Measurements from ENCODE around the gene IP6K3.

The IP6K3 gene

DNA sequence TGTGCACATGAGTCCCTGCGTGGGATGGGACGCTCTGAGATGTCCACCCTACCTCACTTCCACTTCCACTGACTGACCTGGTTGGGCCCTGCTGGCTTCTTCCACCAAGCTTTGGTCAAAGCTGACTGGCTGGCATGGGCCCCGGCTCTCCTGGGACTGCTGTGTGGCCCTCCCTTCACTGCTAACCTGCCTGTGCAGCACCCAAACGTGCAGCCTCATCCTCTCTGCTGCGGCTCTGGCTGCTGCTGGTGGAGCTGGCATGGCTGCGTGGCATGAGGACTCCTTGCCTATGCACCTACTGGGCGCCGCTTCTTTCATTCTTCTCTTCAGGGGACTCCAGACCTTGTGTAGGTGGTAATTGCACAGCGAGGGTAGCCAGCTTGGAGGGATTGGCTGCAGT is 18.7 kb upstream of the IP6K3 start:
- no peak for DNase-seq (ENCODE audit: low read depth)
- H3K4me3 ChIP-seq (ENCODE audit: low read length), result no peak overlapping the region
- TF ChIP-seq, protein P1, sequence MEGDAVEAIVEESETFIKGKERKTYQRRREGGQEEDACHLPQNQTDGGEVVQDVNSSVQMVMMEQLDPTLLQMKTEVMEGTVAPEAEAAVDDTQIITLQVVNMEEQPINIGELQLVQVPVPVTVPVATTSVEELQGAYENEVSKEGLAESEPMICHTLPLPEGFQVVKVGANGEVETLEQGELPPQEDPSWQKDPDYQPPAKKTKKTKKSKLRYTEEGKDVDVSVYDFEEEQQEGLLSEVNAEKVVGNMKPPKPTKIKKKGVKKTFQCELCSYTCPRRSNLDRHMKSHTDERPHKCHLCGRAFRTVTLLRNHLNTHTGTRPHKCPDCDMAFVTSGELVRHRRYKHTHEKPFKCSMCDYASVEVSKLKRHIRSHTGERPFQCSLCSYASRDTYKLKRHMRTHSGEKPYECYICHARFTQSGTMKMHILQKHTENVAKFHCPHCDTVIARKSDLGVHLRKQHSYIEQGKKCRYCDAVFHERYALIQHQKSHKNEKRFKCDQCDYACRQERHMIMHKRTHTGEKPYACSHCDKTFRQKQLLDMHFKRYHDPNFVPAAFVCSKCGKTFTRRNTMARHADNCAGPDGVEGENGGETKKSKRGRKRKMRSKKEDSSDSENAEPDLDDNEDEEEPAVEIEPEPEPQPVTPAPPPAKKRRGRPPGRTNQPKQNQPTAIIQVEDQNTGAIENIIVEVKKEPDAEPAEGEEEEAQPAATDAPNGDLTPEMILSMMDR (IDR thresholded peaks at IDR 0.05; ENCODE audit: insufficient read depth, low read depth, low read length, missing control alignments), result no peak

DNA sequence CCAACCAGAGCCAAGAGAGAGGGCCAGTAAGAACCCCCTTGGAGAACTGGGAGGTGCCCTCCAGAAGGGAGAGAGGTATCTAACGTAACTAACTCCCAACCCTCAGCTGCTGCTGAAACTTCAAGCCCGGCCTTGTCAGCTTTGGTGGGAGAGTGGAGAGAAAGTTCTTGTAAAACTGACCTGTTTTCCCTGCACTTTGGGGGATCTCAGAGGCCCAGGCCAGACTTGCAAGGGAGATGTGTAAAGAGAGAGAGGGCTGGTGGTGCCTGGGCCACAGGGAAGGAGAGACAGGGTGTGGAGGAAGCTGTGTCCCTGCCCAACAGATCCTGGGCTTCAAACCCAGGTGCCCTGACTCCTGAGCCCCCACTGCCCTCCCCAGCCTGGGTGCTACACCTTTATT is 17.3 kb upstream of the IP6K3 start:
- DNase-seq (ENCODE audit: low read depth), result no peak
- H3K4me3 ChIP-seq (ENCODE audit: low read length), result no peak overlapping the region
- TF ChIP-seq, protein P1 (IDR thresholded peaks at IDR 0.05; ENCODE audit: insufficient read depth, low read depth, low read length, missing control alignments), result no peak

DNA sequence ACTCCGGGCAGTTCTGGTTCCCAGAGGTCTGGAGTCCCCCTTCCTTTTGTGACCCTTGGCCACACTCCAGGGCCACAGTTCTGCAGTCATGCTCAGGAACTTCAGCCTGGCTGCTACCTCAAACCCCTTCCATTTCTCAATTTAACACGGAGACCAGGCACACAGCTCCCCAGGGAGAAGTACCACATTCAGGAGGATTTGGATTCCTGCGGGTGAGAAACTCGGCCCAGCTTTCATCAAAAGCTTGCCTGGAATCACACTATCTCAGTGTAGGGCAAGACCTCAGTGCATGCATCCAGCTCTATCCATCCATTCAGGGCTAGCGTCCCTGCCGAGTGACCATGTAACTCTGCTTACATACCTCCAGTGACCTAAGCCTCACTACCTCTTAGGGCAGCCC is 16.8 kb upstream of the IP6K3 start:
- TF ChIP-seq, protein P1 (IDR thresholded peaks at IDR 0.05; ENCODE audit: insufficient read depth, low read depth, low read length, missing control alignments), result no peak
- no peak for DNase-seq (ENCODE audit: low read depth)
- no peak overlapping the region for H3K4me3 ChIP-seq (ENCODE audit: low read length)

DNA sequence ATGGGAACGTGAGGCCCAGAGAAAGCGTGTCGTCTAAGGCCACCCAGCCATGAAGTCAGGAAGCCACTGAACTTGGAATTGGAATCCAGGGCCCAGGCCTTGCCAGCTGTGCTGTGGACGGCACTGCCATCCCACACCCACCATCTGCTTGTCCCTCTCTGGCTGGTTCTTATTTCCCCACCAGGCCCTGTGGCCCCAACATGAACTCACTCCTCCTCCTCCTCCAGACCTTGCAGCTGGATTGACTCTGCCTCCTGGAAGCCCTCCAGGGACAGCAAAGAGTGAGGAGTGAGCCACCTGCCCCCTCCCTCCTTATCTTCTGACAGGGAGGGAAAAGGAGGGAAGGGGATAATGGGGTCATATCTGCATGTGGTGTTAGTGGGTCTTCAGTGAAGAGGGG is 16.0 kb upstream of the IP6K3 start:
- no peak overlapping the region for H3K4me3 ChIP-seq (ENCODE audit: low read length)
- TF ChIP-seq, protein P1 (IDR thresholded peaks at IDR 0.05; ENCODE audit: insufficient read depth, low read depth, low read length, missing control alignments), result no peak
- DNase-seq (ENCODE audit: low read depth), result no peak

DNA sequence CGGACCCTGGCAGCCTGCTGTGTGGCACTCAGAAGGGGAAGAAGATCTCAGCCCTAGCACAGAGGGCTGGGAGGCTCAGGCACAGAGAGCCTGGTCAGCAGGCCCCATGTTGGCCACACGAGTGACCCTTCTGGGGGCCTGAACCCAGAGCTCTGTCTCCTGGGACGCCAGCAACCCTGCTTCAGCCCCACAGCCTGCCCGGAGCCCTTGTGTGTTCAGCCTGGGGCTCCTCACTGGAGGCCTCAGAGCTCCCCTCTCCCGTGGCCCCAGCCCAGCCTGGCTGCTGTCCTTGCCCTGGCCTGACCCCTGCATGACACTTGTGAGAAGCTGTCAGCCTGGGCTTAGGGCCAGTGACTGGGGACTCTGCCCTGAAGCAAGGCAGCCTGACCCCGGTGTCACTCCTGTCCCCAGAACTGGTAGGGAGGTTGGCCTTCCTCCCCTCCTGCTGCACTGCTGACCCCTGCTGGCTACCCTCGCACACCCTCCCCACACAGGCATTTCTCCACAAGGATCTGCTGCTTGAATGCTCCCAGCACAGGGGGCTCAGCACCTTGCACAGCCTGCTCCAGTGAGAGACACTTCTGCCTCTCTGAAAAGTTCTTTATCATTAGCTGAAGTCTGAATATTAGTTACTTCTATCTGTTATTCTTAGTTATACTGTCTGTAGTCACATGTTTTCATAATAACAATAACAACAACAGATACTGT is 15.4 kb upstream of the IP6K3 start:
- peak; percentile 67 for DNase-seq (ENCODE audit: low read depth)
- TF ChIP-seq, protein P1 (IDR thresholded peaks at IDR 0.05; ENCODE audit: insufficient read depth, low read depth, low read length, missing control alignments), result peak; percentile 74
- no peak overlapping the region for H3K4me3 ChIP-seq (ENCODE audit: low read length)

DNA sequence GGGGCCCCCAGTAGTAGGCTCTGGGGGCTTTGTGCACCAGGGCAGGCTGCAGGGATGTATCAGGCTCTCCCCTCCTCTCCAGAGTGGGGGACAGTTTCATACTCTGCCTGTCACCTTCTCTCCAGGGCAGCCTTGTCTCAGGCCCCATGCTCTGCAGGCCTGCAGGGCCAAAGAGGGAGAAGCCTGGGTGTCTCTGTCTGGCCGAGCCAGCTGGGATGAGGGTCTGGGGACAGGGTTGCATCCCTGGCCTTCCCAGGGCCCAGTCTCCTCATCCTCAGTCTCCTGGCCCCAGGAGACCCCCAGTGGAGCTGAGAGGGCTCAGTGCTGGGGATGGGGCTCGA is 14.8 kb upstream of the IP6K3 start:
- no peak for DNase-seq (ENCODE audit: low read depth)
- no peak overlapping the region for H3K4me3 ChIP-seq (ENCODE audit: low read length)
- TF ChIP-seq, protein P1 (IDR thresholded peaks at IDR 0.05; ENCODE audit: insufficient read depth, low read depth, low read length, missing control alignments), result no peak
